GM23338 (cell line): ENCODE results near the gene CDH23. TPM values are rescaled to one million over a fixed set of nuclear protein-coding genes. Genes with fewer than 3 reads are reported as not detected.

ENCODE experiments used
- ATAC-seq: fragments of 200-7000 bp; cut with Tn5 transposase; 3 replicates; pipeline ENCODE4 v1.9.1; 2020
- DNase-seq: peaks from one replicate; pipeline ENCODE4 v3.0.0-alpha.2; 2015; ENCODE audit warnings: low spot score
- H2AFZ ChIP-seq: fragments of 200-600 bp; sonication (generic); 2 replicates; pipeline ENCODE4 v1.8.0; 2016; ENCODE audit warnings: antibody characterized with exemption, mild to moderate bottlenecking, moderate library complexity
- H3F3A ChIP-seq: fragments of 200-600 bp; sonication (generic); replicated peaks from 2 replicates; pipeline ENCODE4 v1.8.0; 2017; ENCODE audit warnings: antibody characterized with exemption, mixed run types, low read depth
- H3K27ac ChIP-seq: fragments of 200-600 bp; sonication (generic); 2 replicates; pipeline ENCODE4 v1.6.1; 2016; ENCODE audit warnings: low read depth
- H3K27me3 ChIP-seq: fragments of 200-600 bp; sonication (generic); 2 replicates; pipeline ENCODE4 v1.8.0; 2016; ENCODE audit warnings: mild to moderate bottlenecking, mixed run types, moderate library complexity; ENCODE audit not compliant: insufficient read depth
- H3K36me3 ChIP-seq: fragments of 200-600 bp; sonication (generic); 2 replicates; pipeline ENCODE4 v1.8.0; 2016; ENCODE audit warnings: mild to moderate bottlenecking; ENCODE audit not compliant: insufficient read depth
- H3K4me1 ChIP-seq: fragments of 200-600 bp; sonication (generic); 2 replicates; pipeline ENCODE4 v1.8.0; 2016; ENCODE audit warnings: mild to moderate bottlenecking, moderate library complexity; ENCODE audit not compliant: insufficient read depth
- H3K4me2 ChIP-seq: fragments of 200-600 bp; sonication (generic); 2 replicates; pipeline ENCODE4 v1.7.1; 2017; ENCODE audit warnings: mixed run types
- H3K4me3 ChIP-seq: fragments of 200-600 bp; sonication (generic); 2 replicates; pipeline ENCODE4 v1.6.1; 2016; ENCODE audit warnings: mixed run types
- H3K79me2 ChIP-seq: fragments of 200-600 bp; sonication (generic); replicated peaks from 2 replicates; pipeline ENCODE4 v1.8.0; 2017; ENCODE audit warnings: mild to moderate bottlenecking; ENCODE audit not compliant: insufficient read depth
- H3K9me2 ChIP-seq: fragments of 200-600 bp; sonication (generic); 2 replicates; pipeline ENCODE4 v1.8.0; 2017; ENCODE audit not compliant: insufficient read depth
- H4K20me1 ChIP-seq: fragments of 200-600 bp; sonication (generic); replicated peaks from 2 replicates; pipeline ENCODE4 v1.8.0; 2017; ENCODE audit warnings: mild to moderate bottlenecking; ENCODE audit not compliant: insufficient read depth
- H3K27ac Mint-ChIP-seq: 2 replicates; pipeline ENCODE4 v1.8.0; 2020; ENCODE audit warnings: inconsistent platforms, mild to moderate bottlenecking, moderate library complexity, mixed read lengths
- H3K27me3 Mint-ChIP-seq: 3 replicates; pipeline ENCODE4 v1.8.0; 2022; ENCODE audit warnings: low read depth, mild to moderate bottlenecking, moderate library complexity, mixed read lengths, inconsistent platforms; ENCODE audit not compliant: insufficient read depth, poor library complexity
- H3K36me3 Mint-ChIP-seq: 3 replicates; pipeline ENCODE4 v1.8.0; 2021; ENCODE audit warnings: low read depth, mild to moderate bottlenecking, inconsistent platforms, moderate library complexity, mixed read lengths
- H3K4me1 Mint-ChIP-seq: 3 replicates; pipeline ENCODE4 v1.8.0; 2020; ENCODE audit warnings: mild to moderate bottlenecking, inconsistent platforms, mixed read lengths
- H3K4me3 Mint-ChIP-seq: 3 replicates; pipeline ENCODE4 v1.8.0; 2021; ENCODE audit warnings: moderate library complexity, mild to moderate bottlenecking, inconsistent platforms, mixed read lengths
- H3K9me3 Mint-ChIP-seq: 3 replicates; pipeline ENCODE4 v1.8.0; 2020; ENCODE audit warnings: moderate library complexity, mild to moderate bottlenecking, inconsistent platforms, mixed read lengths
- CTCF ChIP-seq, 2 experiments: fragments of 200-600 bp in 1 of 2; sonication (generic) in 1 of 2; conservative IDR thresholded peaks; 2 replicates each; pipeline versions ENCODE4 v1.5.1 to v1.6.1; 2016 to 2017; ENCODE audit warnings: antibody characterized with exemption in 2 of 2, low read depth in 2 of 2, mild to moderate bottlenecking in 2 of 2, moderate library complexity in 1 of 2
- ETS1 ChIP-seq: IDR thresholded peaks from 2 replicates; pipeline ENCODE4 v1.6.1; 2016; ENCODE audit warnings: antibody characterized with exemption
- EZH2phosphoT487 ChIP-seq: fragments of 200-600 bp; sonication (generic); IDR thresholded peaks from one replicate; pipeline ENCODE4 v1.8.1; 2018; ENCODE audit warnings: antibody characterized with exemption; ENCODE audit not compliant: unreplicated experiment
- JUNB ChIP-seq: IDR thresholded peaks from one replicate; pipeline ENCODE4 v1.6.1; 2016; ENCODE audit warnings: antibody characterized with exemption; ENCODE audit not compliant: unreplicated experiment
- REST ChIP-seq: IDR thresholded peaks from one replicate; pipeline ENCODE4 v1.6.1; 2018; ENCODE audit warnings: antibody characterized with exemption; ENCODE audit not compliant: unreplicated experiment
- ZNF114 ChIP-seq: fragments of 250-450 bp; sonication (Bioruptor Pico); IDR thresholded peaks from 2 replicates; pipeline ENCODE4 v1.5.0; 2020; ENCODE audit warnings: mild to moderate bottlenecking, moderate library complexity
- ZNF331 ChIP-seq: fragments of 250-450 bp; sonication (Bioruptor Pico); IDR thresholded peaks from 2 replicates; pipeline ENCODE4 v1.5.0; 2020; ENCODE audit warnings: low read depth, mild to moderate bottlenecking, moderate library complexity
- polyA plus RNA-seq: library from polyadenylated mRNA; unstranded; fragments of >200 nt; fragmentation: Nextera tagmentation; extraction: Ambion mirVana; gene quantifications from 2 replicates; pipeline ENCODE4 v1.2.1, GENCODE V29; 2016
- total RNA-seq: library from RNA; depleted of rRNA; stranded (reverse); fragments of >200 nt; shearing (Covaris generic); gene quantifications from 2 replicates; pipeline ENCODE4 v1.2.3, GENCODE V29; 2014

Gene CDH23
- total and polyA plus RNA-seq, 2 experiments from 2014 or later, result 0.95 to 4.3 TPM

- TF ChIP-seq CTCF (conservative IDR thresholded peaks at IDR 0.05; ENCODE audit: low read depth in 2 of 2) (no peak), ZNF331 (CRISPR knock-in tag) (no peak), ETS1 (no peak), EZH2phosphoT487 (no peak)
Measured at GRCh38 chr10:71767420-71768035, 370.8 kb downstream of the CDH23 start (continued).

GRCh38 chr10:71769279-71769823 lies 372.6 kb downstream of the CDH23 start:
- Histone ChIP-seq H3K4me3 (no peak overlapping the region), H3K4me2 (no peak overlapping the region), H3K79me2 (no peaks in the 10 kb centered on the region), H3K36me3 (no peaks in the 10 kb centered on the region), H3F3A (no peaks in the 10 kb centered on the region), H3K27me3 (peaks cover 12% of the 10 kb centered on the region; the same call in 1 of the 2 replicates), H3K4me1 (no peaks in the 10 kb centered on the region), H3K9me2 (no peaks in the 10 kb centered on the region), H3K27ac (no peak overlapping the region), H2AFZ (no peak overlapping the region), H4K20me1 (no peaks in the 10 kb centered on the region)
- ATAC-seq (no peak), DNase-seq (peak; percentile 28)
- Mint-ChIP-seq H3K9me3 (no peaks in the 10 kb centered on the region; the same call in 2 of the 3 replicates), H3K4me3 (no peak overlapping the region), H3K36me3 (no peaks in the 10 kb centered on the region), H3K27me3 (peaks cover 14% of the 10 kb centered on the region), H3K4me1 (peaks cover 9% of the 10 kb centered on the region), H3K27ac (no peak overlapping the region)
- TF ChIP-seq REST, result no peak
- TF ChIP-seq CTCF (conservative IDR thresholded peaks at IDR 0.05; ENCODE audit: low read depth in 2 of 2), result no peak
- no peak for TF ChIP-seq ZNF114 (CRISPR knock-in tag)
- TF ChIP-seq ZNF331 (CRISPR knock-in tag), result no peak
- no peak for TF ChIP-seq ETS1
- TF ChIP-seq JUNB, result no peak
